Caco-2 (cell line): Measurements from ENCODE around the gene CD58. TPM values are rescaled to one million over a fixed set of nuclear protein-coding genes. Genes with fewer than 3 reads are reported as not detected.
A peak's percentile ranks its signal among the peaks of the same experiment; 100 is the strongest.

Experiments
- BruUV-seq: library from RNA; stranded (reverse); fragments of 400-500 nt; replicated peaks from 2 replicates; lab custom pipeline; 2021; lab: Mats Ljungman, UMichigan
- CTCF ChIA-PET: fragments of 300-600 bp; sonication (Branson Sonifier 250); formaldehyde crosslinking; loops from one replicate; lab custom pipeline; 2022; ENCODE audit warnings: antibody characterized with exemption; lab: Charles Lee
- POLR2A ChIA-PET: fragments of 300-600 bp; sonication (Branson Sonifier 250); formaldehyde crosslinking; loops from one replicate; lab custom pipeline; 2022; ENCODE audit warnings: antibody characterized with exemption; lab: Charles Lee
- DNase-seq, 2 experiments: peaks; one replicate each; pipeline versions ENCODE4 v3.0.0 to v3.0.0-alpha.2; 2020 to 2022
- H3K27me3 ChIP-seq: replicated peaks from 2 replicates; pipeline ENCODE4 v1.6.0; 2011; ENCODE audit warnings: low read length; ENCODE audit not compliant: control insufficient read depth, insufficient read depth
- H3K36me3 ChIP-seq: 2 replicates; pipeline ENCODE4 v1.5.1; 2011; ENCODE audit warnings: low read length; ENCODE audit not compliant: control insufficient read depth, insufficient read depth
- H3K4me1 ChIP-seq: fragments of 250-450 bp; sonication (Bioruptor Pico); 2 replicates; pipeline ENCODE4 v1.5.1; 2020; ENCODE audit warnings: mild to moderate bottlenecking
- H3K4me3 ChIP-seq: 2 replicates; pipeline ENCODE4 v1.5.1; 2011; ENCODE audit warnings: low read depth, mild to moderate bottlenecking, control low read depth, low read length
- H3K9me3 ChIP-seq: fragments of 250-450 bp; sonication (Bioruptor Pico); 2 replicates; pipeline ENCODE4 v1.5.1; 2020; ENCODE audit warnings: mild to moderate bottlenecking, moderate library complexity
- H3K27ac Mint-ChIP-seq: one replicate; pipeline ENCODE4 v1.8.0; 2022; ENCODE audit warnings: mixed read lengths; ENCODE audit not compliant: unreplicated experiment
- H3K27me3 Mint-ChIP-seq: one replicate; pipeline ENCODE4 v1.8.0; 2022; ENCODE audit warnings: mixed read lengths; ENCODE audit not compliant: insufficient read depth, unreplicated experiment
- H3K36me3 Mint-ChIP-seq: one replicate; pipeline ENCODE4 v1.8.0; 2022; ENCODE audit warnings: mild to moderate bottlenecking, mixed read lengths; ENCODE audit not compliant: insufficient read depth, unreplicated experiment
- H3K4me1 Mint-ChIP-seq: one replicate; pipeline ENCODE4 v1.8.0; 2022; ENCODE audit warnings: low read depth, mixed read lengths; ENCODE audit not compliant: unreplicated experiment
- H3K4me3 Mint-ChIP-seq: one replicate; pipeline ENCODE4 v1.8.0; 2022; ENCODE audit warnings: mild to moderate bottlenecking, moderate library complexity, mixed read lengths; ENCODE audit not compliant: unreplicated experiment
- H3K9me3 Mint-ChIP-seq: one replicate; pipeline ENCODE4 v1.8.0; 2022; ENCODE audit warnings: mixed read lengths; ENCODE audit not compliant: unreplicated experiment
- intact Hi-C: fragments of 100-400 bp; cut with micrococcal nuclease; formaldehyde crosslinking; loops from one replicate; pipeline ENCODE4 v1.10.0; 2022; ENCODE audit not compliant: unreplicated experiment
- total RNA-seq: library from RNA; stranded (reverse); gene quantifications from 2 replicates; pipeline ENCODE4 v1.2.3, GENCODE V29; 2022
- TF ChIP-seq, protein P1 (sequence below), 2 experiments: fragments of 200-600 bp in 1 of 2; IDR thresholded peaks; 1 replicate in 1 of 2; 2 replicates in 1 of 2; pipeline versions ENCODE4 v1.5.1 to v1.8.0; 2011 to 2022; ENCODE audit warnings: antibody characterized with exemption in 1 of 2, control low read depth in 1 of 2, inconsistent platforms in 1 of 2, low read depth in 1 of 2, low read length in 1 of 2, mild to moderate bottlenecking in 1 of 2, moderate library complexity in 1 of 2; ENCODE audit not compliant: insufficient read depth in 1 of 2, severe bottlenecking in 1 of 2, unreplicated experiment in 1 of 2

Gene CD58
- total RNA-seq, 1 experiment from 2014 or later: 5.6 TPM

- Histone ChIP-seq H3K27me3 (no peaks in the 10 kb centered on the region), H3K9me3 (no peaks in the 10 kb centered on the region), H3K4me1 (no peaks in the 10 kb centered on the region), H3K36me3 (no peaks in the 10 kb centered on the region), H3K4me3 (no peak overlapping the region)
- H3K4me3 Mint-ChIP-seq: no peak overlapping the region
- no peaks in the 10 kb centered on the region for H3K9me3 Mint-ChIP-seq
- peaks cover 6% of the 10 kb centered on the region for H3K36me3 Mint-ChIP-seq
- ChIA-PET CTCF (no interaction called here), POLR2A (no interaction called here)
- no TSS peak for BruUV-seq
- no peaks in the 10 kb centered on the region for H3K4me1 Mint-ChIP-seq
- TF ChIP-seq, protein P1, sequence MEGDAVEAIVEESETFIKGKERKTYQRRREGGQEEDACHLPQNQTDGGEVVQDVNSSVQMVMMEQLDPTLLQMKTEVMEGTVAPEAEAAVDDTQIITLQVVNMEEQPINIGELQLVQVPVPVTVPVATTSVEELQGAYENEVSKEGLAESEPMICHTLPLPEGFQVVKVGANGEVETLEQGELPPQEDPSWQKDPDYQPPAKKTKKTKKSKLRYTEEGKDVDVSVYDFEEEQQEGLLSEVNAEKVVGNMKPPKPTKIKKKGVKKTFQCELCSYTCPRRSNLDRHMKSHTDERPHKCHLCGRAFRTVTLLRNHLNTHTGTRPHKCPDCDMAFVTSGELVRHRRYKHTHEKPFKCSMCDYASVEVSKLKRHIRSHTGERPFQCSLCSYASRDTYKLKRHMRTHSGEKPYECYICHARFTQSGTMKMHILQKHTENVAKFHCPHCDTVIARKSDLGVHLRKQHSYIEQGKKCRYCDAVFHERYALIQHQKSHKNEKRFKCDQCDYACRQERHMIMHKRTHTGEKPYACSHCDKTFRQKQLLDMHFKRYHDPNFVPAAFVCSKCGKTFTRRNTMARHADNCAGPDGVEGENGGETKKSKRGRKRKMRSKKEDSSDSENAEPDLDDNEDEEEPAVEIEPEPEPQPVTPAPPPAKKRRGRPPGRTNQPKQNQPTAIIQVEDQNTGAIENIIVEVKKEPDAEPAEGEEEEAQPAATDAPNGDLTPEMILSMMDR (IDR thresholded peaks at IDR 0.05; ENCODE audit: insufficient read depth in 1 of 2, low read depth in 1 of 2, low read length in 1 of 2, severe bottlenecking in 1 of 2, unreplicated experiment in 1 of 2): no peak
- no peak overlapping the region for H3K27ac Mint-ChIP-seq
- intact Hi-C loops: no loop called here
- H3K27me3 Mint-ChIP-seq: no peaks in the 10 kb centered on the region
- no peak for DNase-seq
Measured at GRCh38 chr1:116578581-116578980, 7.8 kb upstream of the CD58 start.

- Mint-ChIP-seq H3K36me3 (peaks cover 6% of the 10 kb centered on the region), H3K27ac (no peak overlapping the region), H3K4me3 (no peak overlapping the region), H3K4me1 (no peaks in the 10 kb centered on the region), H3K27me3 (no peaks in the 10 kb centered on the region), H3K9me3 (no peaks in the 10 kb centered on the region)
- no peaks in the 10 kb centered on the region for H3K36me3 ChIP-seq
- no TSS peak for BruUV-seq
- H3K4me3 ChIP-seq: no peak overlapping the region
- ChIA-PET CTCF (no interaction called here), POLR2A (no interaction called here)
- no peak for DNase-seq
- TF ChIP-seq, protein P1 (IDR thresholded peaks at IDR 0.05; ENCODE audit: insufficient read depth in 1 of 2, low read depth in 1 of 2, low read length in 1 of 2, severe bottlenecking in 1 of 2, unreplicated experiment in 1 of 2): no peak
- H3K27me3 ChIP-seq: no peaks in the 10 kb centered on the region
- H3K9me3 ChIP-seq: no peaks in the 10 kb centered on the region
- intact Hi-C loops: no loop called here
- no peaks in the 10 kb centered on the region for H3K4me1 ChIP-seq
Measured at GRCh38 chr1:116577759-116578314, 7.0 kb upstream of the CD58 start.

DNA sequence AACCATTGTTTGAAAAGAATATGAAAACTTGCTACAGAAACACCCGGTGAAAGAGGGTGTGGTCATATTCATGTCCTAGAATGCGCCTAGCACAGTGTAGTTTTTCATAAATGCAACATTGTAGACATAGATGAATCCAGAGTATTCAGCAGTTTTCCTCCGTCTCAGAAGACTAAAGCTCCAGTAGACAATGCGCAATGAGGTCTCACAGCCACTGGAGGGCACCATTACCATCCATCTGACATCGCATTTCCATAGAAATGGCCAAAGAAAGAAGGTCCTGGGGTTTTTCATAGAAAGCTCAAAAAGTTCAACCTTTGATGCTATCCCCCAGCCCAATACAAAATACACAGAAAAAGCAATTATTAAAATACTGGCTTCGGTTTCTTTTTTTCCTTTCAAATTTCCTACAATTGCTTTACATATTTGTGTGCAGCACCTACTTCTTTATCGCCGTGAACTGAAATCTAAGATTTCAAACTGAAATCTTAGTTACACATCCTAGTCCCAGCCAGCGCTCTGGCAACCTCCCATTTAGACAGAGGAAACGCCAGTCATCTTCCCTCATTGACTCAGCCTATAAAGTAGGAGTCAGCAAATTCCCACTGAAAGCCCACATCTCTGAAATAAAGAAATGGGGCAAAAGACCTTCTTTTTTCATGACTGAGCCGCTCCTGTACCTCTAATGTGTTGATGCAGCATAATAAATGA lies 3.9 kb upstream of the CD58 start:
- TF ChIP-seq, protein P1 (IDR thresholded peaks at IDR 0.05; ENCODE audit: insufficient read depth in 1 of 2, low read depth in 1 of 2, low read length in 1 of 2, severe bottlenecking in 1 of 2, unreplicated experiment in 1 of 2): peak; percentile 52
- no peaks in the 10 kb centered on the region for H3K36me3 ChIP-seq
- H3K4me1 ChIP-seq: peaks cover 11% of the 10 kb centered on the region; the same call in 1 of the 2 replicates
- Mint-ChIP-seq H3K27me3 (no peaks in the 10 kb centered on the region), H3K9me3 (no peaks in the 10 kb centered on the region), H3K4me1 (peaks cover 7% of the 10 kb centered on the region), H3K27ac (no peak overlapping the region), H3K4me3 (no peak overlapping the region), H3K36me3 (peaks cover 13% of the 10 kb centered on the region)
- no peaks in the 10 kb centered on the region for H3K9me3 ChIP-seq
- no TSS peak for BruUV-seq
- H3K4me3 ChIP-seq: no peak overlapping the region
- ChIA-PET POLR2A (no interaction called here), CTCF (interaction anchor here (0.6 to 1.4 kb wide), 7 partner anchors 21 to 485 kb away, joined by 3 to 19 read pairs (median 3); partner anchors contain the start of gene TTF2)
- DNase-seq: peak; percentile 42 to 55
- no peaks in the 10 kb centered on the region for H3K27me3 ChIP-seq
- intact Hi-C loops: loop anchor here (1.0 to 5.0 kb wide), 5 partner anchors 22 to 242 kb away; no protein-coding TSS in a partner anchor
